ENCODE results near the gene DDX25. TPM values are rescaled to one million over a fixed set of nuclear protein-coding genes. Genes with fewer than 3 reads are reported as not detected.
A peak's percentile ranks its signal among the peaks of the same experiment; 100 is the strongest.

Gene DDX25
- total and polyA plus RNA-seq, 9 of the 15 experiments (the other 6 are each of a cell fraction or from before 2014, with no cell fraction given): not detected

DNA sequence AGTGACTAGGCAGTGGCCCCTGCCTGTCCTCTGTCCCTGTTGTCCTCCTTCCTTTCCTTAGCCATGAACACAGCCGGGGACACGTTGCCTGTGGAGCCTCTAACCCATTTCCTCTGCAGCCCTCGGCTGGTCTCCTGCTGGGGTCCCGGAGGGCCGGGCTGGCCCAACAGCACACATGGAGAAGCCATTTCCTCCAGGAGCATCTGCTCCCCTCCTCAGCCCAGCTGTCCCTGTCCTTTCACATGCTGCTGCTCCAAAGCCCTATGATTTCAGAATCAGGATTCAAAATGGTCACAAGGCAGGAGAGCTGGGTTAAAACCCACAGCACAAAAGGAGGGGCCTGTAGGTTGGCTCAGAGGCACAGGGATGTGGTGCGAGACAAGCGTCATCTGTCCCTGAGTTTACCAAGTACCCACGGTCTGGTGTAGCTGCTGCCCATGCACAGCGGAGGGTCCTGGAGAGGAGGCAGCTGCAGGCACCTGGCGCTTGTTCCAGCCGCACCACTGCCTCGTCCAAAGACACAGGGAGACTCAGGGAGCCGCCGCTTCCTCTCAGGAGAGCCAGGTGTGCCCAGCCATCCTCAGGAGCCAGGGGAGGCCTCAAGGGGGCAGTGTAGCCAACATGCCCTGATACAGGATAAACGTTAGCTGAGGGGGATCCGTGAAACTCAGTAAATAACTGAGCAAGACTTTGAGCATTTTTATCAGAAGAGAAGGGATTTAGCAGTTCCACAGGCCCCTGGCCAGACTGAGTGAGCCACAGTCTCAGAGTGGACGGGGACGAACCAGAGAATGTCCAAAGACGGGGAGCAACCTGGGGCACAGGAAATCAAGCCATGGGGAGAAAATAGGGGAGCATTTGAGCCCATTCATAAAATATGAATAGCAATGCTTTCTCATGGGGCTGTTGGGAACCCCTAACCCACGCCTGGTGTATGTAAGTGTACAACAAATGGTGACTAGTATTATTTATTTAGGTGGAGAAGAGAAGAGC, 37.6 kb downstream of the DDX25 start:
- TF ChIP-seq HDAC2 (IDR thresholded peaks at IDR 0.05) (no peak), ZNF436 (CRISPR knock-in tag; IDR thresholded peaks at IDR 0.05) (no peak), SMC3 (conservative IDR thresholded peaks at IDR 0.05; ENCODE audit: insufficient read depth, low read depth, low read length) (0 out of 2 replicates have a peak, but pooled peaks have one; percentile 9), RCOR1 (IDR thresholded peaks at IDR 0.05; ENCODE audit: borderline replicate concordance in 1 of 2, low read depth in 2 of 2, low read length in 2 of 2) (0 out of 4 replicates have a peak, but pooled peaks of 1 of the 2 experiments have one; percentile 18), ZNF707 (CRISPR knock-in tag; conservative IDR thresholded peaks at IDR 0.05) (no peak), TAF9B (IDR thresholded peaks at IDR 0.05; ENCODE audit: partially characterized antibody) (no peak)
- TF ChIP-seq, protein P1, sequence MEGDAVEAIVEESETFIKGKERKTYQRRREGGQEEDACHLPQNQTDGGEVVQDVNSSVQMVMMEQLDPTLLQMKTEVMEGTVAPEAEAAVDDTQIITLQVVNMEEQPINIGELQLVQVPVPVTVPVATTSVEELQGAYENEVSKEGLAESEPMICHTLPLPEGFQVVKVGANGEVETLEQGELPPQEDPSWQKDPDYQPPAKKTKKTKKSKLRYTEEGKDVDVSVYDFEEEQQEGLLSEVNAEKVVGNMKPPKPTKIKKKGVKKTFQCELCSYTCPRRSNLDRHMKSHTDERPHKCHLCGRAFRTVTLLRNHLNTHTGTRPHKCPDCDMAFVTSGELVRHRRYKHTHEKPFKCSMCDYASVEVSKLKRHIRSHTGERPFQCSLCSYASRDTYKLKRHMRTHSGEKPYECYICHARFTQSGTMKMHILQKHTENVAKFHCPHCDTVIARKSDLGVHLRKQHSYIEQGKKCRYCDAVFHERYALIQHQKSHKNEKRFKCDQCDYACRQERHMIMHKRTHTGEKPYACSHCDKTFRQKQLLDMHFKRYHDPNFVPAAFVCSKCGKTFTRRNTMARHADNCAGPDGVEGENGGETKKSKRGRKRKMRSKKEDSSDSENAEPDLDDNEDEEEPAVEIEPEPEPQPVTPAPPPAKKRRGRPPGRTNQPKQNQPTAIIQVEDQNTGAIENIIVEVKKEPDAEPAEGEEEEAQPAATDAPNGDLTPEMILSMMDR (IDR thresholded peaks at IDR 0.05 in 2 of 3, conservative IDR thresholded peaks at IDR 0.05 in 1 of 3; ENCODE audit: insufficient read depth in 2 of 3, low read depth in 1 of 3, low read length in 3 of 3): peak; percentile 58 to 77 (median 67)
- TF ChIP-seq, protein P2, sequence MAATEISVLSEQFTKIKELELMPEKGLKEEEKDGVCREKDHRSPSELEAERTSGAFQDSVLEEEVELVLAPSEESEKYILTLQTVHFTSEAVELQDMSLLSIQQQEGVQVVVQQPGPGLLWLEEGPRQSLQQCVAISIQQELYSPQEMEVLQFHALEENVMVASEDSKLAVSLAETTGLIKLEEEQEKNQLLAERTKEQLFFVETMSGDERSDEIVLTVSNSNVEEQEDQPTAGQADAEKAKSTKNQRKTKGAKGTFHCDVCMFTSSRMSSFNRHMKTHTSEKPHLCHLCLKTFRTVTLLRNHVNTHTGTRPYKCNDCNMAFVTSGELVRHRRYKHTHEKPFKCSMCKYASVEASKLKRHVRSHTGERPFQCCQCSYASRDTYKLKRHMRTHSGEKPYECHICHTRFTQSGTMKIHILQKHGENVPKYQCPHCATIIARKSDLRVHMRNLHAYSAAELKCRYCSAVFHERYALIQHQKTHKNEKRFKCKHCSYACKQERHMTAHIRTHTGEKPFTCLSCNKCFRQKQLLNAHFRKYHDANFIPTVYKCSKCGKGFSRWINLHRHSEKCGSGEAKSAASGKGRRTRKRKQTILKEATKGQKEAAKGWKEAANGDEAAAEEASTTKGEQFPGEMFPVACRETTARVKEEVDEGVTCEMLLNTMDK (IDR thresholded peaks at IDR 0.05; ENCODE audit: borderline replicate concordance, insufficient read depth, low read depth, low read length, poor library complexity, severe bottlenecking): peak; percentile 48
- in situ Hi-C loops (cut with MboI) (no loop called here), intact Hi-C loops (cut with micrococcal nuclease) (loop anchor here (5.0 kb wide), 1 partner anchor 250 kb away; no protein-coding TSS in a partner anchor)
- H3K9me1 ChIP-seq (ENCODE audit: control insufficient read depth, insufficient read depth, low read length): no peaks in the 10 kb centered on the region
- peak overlapping the region; percentile 36; the same call in 1 of the 2 replicates for H2AFZ ChIP-seq (ENCODE audit: low read depth, low read length)
- peaks cover 14 to 48% of the 10 kb centered on the region in 2 experiments for H3K27me3 ChIP-seq (ENCODE audit: control insufficient read depth in 2 of 2, insufficient read depth in 2 of 2, low read length in 2 of 2)
- H3K79me2 ChIP-seq (ENCODE audit: control insufficient read depth, insufficient read depth, low read length): no peaks in the 10 kb centered on the region
- no peaks in the 10 kb centered on the region for H3K9me3 ChIP-seq (replicated peaks; ENCODE audit: control insufficient read depth, insufficient read depth, low read depth, low read length)
- DNase-seq (ENCODE audit: extremely low read depth in 1 of 4, low spot score in 3 of 4): peak; percentile 45 to 62 (median 50)
- H3K4me1 ChIP-seq (replicated peaks in 1 of 2; ENCODE audit: control insufficient read depth in 2 of 2, insufficient read depth in 2 of 2, low read length in 2 of 2): peaks cover 2 to 10% of the 10 kb centered on the region in 2 experiments; a peak in 3 of 5 replicates
- BruUV-seq (replicated peaks): no TSS peak
- POLR2A ChIA-PET: interaction anchor here (1.5 kb wide), 1 partner anchor 12 kb away, joined by 6 read pairs; no protein-coding TSS in a partner anchor
- H3K9ac ChIP-seq (ENCODE audit: insufficient read depth in 1 of 2, low read depth in 2 of 2, low read length in 2 of 2): peak overlapping the region in 1 of 2 experiments; percentile 61; a peak in 1 of 4 replicates
- 18% methylated on average over 19 of the region's 20 CpGs for WGBS (ENCODE audit: insufficient coverage, low coverage, missing lambda C conversion rate)
- peaks cover 5% of the 10 kb centered on the region for H4K20me1 ChIP-seq (replicated peaks; ENCODE audit: control insufficient read depth, insufficient read depth, low read length)
- no peak overlapping the region for H3K4me3 ChIP-seq
- peak; percentile 79 for FAIRE-seq
- peak; percentile 88 for ATAC-seq
- H3K27ac ChIP-seq (ENCODE audit: extremely low read depth, low read depth, low read length): no peak overlapping the region
- CTCF ChIA-PET (ENCODE audit: low intra/inter-chr PET ratio): interaction anchor here (1.2 kb wide), 1 partner anchor 252 kb away, joined by 3 read pairs; no protein-coding TSS in a partner anchor
- H3K36me3 ChIP-seq (ENCODE audit: control insufficient read depth, insufficient read depth, low read length): no peaks in the 10 kb centered on the region
- H3K4me2 ChIP-seq (ENCODE audit: insufficient read depth, low read length): no peak overlapping the region

All from K562 (cell line).